Sigmoid colon (tissue), 4 donors: ENCODE results near the gene KPNA6.

Experiments used
- CTCF ChIP-seq, 4 experiments: fragments of 450-650 bp in 3 of 4; fragments of 200-600 bp in 1 of 4; IDR thresholded peaks; one replicate each; pipeline ENCODE4 v1.5.1; 2016 to 2019; ENCODE audit warnings: antibody characterized with exemption in 4 of 4, mild to moderate bottlenecking in 3 of 4, moderate library complexity in 2 of 4
- EP300 ChIP-seq, 4 donors: sonication (generic); formaldehyde crosslinking; IDR thresholded peaks; one replicate each; pipeline ENCODE4 v1.6.1; 2017; ENCODE audit warnings: antibody characterized with exemption in 4 of 4
- POLR2AphosphoS5 ChIP-seq, 4 donors: sonication (generic); formaldehyde crosslinking; IDR thresholded peaks; one replicate each; pipeline ENCODE4 v1.6.1; 2017; ENCODE audit warnings: antibody characterized with exemption in 4 of 4

GRCh38 chr1:32112806-32113375 is 5.0 kb downstream of the KPNA6 start:
- TF ChIP-seq EP300 (IDR thresholded peaks at IDR 0.05) (no peak), CTCF (IDR thresholded peaks at IDR 0.05) (no peak), POLR2AphosphoS5 (IDR thresholded peaks at IDR 0.05) (no peak)
